Epithelial cell of proximal tubule (primary cell): ENCODE data around the gene SAMD11. TPM values are rescaled to one million over a fixed set of nuclear protein-coding genes. Genes with fewer than 3 reads are reported as not detected.
A peak's percentile ranks its signal among the peaks of the same experiment; 100 is the strongest.

ENCODE experiments used
- DNase-seq: peaks from one replicate; pipeline ENCODE4 v3.0.0-alpha.2; 2011; ENCODE audit warnings: low read depth
- H3K4me3 ChIP-seq: 2 replicates; pipeline ENCODE4 v1.5.1; 2011; ENCODE audit warnings: low read depth, mild to moderate bottlenecking, low read length
- CTCF ChIP-seq: conservative IDR thresholded peaks from 2 replicates; pipeline ENCODE4 v1.5.1; 2012; ENCODE audit warnings: low read depth, mild to moderate bottlenecking, low read length
- total RNA-seq: library from RNA; depleted of rRNA; stranded (reverse); fragments of >200 nt; gene quantifications from 2 replicates; pipeline ENCODE4 v1.2.3, GENCODE V29; 2015

The SAMD11 gene
- total RNA-seq, 1 donor from 2014 or later = 3.5 TPM

GRCh38 chr1:912740-913301, 10.9 kb upstream of the SAMD11 start:
- peak; percentile 48 for DNase-seq
- no peak overlapping the region for H3K4me3 ChIP-seq
- peak; percentile 42 for TF ChIP-seq CTCF

DNA sequence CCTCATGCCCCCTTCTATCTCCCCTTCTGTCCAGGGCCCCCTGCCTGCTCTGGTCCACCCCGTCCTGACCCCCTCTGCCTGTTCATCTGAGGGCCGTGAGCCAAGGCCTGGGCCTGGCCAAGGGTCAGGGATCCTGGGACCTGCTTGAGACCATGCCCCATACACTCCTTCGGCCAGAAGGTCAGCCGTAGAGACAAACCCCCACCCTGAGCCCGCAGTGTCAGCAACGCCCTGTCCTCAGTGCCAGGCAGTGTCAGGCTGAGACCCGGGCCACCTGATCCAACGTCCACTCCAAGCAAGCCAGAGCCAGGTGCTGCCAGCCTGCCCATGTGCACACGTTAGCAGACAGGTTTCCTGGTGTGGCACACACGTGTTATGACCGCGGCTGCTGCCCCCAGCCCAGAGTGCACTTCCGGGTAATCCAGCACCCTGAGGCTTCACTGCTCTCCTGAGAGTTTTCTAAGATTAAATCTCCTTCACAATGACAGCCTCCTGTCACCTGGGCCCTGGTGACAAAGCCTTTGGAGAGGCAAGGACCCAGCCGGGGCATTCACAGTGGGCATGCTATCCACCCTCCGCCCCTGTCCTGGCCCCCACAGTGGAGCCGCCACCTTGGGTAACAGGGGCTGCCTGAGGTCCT, 10.1 kb upstream of the SAMD11 start:
- no peak overlapping the region for H3K4me3 ChIP-seq
- TF ChIP-seq CTCF = no peak
- DNase-seq = no peak

- no peak for DNase-seq
- no peak for TF ChIP-seq CTCF
- no peak overlapping the region for H3K4me3 ChIP-seq
Observed at GRCh38 chr1:914131-914890, 9.4 kb upstream of the SAMD11 start.

DNA sequence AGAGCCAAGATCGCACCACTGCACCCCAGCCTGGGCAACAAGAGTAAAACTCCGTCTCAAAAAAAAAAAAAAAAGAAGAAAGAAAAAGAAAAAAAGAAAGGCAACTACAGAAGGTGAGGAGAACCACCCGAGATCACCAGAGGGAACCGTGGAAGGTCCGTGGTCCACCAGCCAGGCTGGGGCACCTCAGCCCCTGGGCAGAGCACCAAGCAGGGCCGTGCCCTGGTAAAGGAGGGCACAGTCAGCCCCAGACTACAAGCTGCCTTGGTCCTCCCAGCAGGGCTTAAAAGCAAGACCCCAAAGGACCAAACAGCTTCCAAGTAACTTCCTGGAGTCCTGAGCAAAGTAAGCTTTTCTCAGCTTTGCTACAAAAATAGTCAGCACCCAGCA, 8.8 kb upstream of the SAMD11 start:
- H3K4me3 ChIP-seq = no peak overlapping the region
- DNase-seq = no peak
- no peak for TF ChIP-seq CTCF

- no peak for TF ChIP-seq CTCF
- H3K4me3 ChIP-seq = no peak overlapping the region
- DNase-seq = no peak
Observed at GRCh38 chr1:915295-916172, 8.2 kb upstream of the SAMD11 start.

GRCh38 chr1:916173-917075, 7.3 kb upstream of the SAMD11 start:
- no peak overlapping the region for H3K4me3 ChIP-seq
- DNase-seq = no peak
- no peak for TF ChIP-seq CTCF
